AG09319 (cell line): ENCODE measurements around the gene DDN.

ENCODE experiments used
- DNase-seq: peaks from one replicate; pipeline ENCODE4 v3.0.0-alpha.2; 2010; ENCODE audit warnings: low read depth; ENCODE audit errors: extremely low read depth
- TF ChIP-seq, protein P1 (sequence below): IDR thresholded peaks from 2 replicates; pipeline ENCODE4 v1.5.1; 2011; ENCODE audit warnings: low read depth, mild to moderate bottlenecking, inconsistent platforms, low read length, moderate library complexity

The DDN gene

GRCh38 chr12:48957141-48958048 is 41.8 kb downstream of the DDN start, which contains the start of gene ARF3:
ARF3 (minus strand) TSS chr12:48957487; CDS start chr12:48941095, 16,392 bp downstream.
- TF ChIP-seq, protein P1, sequence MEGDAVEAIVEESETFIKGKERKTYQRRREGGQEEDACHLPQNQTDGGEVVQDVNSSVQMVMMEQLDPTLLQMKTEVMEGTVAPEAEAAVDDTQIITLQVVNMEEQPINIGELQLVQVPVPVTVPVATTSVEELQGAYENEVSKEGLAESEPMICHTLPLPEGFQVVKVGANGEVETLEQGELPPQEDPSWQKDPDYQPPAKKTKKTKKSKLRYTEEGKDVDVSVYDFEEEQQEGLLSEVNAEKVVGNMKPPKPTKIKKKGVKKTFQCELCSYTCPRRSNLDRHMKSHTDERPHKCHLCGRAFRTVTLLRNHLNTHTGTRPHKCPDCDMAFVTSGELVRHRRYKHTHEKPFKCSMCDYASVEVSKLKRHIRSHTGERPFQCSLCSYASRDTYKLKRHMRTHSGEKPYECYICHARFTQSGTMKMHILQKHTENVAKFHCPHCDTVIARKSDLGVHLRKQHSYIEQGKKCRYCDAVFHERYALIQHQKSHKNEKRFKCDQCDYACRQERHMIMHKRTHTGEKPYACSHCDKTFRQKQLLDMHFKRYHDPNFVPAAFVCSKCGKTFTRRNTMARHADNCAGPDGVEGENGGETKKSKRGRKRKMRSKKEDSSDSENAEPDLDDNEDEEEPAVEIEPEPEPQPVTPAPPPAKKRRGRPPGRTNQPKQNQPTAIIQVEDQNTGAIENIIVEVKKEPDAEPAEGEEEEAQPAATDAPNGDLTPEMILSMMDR: no peak
- DNase-seq: peak; percentile 81

DNA sequence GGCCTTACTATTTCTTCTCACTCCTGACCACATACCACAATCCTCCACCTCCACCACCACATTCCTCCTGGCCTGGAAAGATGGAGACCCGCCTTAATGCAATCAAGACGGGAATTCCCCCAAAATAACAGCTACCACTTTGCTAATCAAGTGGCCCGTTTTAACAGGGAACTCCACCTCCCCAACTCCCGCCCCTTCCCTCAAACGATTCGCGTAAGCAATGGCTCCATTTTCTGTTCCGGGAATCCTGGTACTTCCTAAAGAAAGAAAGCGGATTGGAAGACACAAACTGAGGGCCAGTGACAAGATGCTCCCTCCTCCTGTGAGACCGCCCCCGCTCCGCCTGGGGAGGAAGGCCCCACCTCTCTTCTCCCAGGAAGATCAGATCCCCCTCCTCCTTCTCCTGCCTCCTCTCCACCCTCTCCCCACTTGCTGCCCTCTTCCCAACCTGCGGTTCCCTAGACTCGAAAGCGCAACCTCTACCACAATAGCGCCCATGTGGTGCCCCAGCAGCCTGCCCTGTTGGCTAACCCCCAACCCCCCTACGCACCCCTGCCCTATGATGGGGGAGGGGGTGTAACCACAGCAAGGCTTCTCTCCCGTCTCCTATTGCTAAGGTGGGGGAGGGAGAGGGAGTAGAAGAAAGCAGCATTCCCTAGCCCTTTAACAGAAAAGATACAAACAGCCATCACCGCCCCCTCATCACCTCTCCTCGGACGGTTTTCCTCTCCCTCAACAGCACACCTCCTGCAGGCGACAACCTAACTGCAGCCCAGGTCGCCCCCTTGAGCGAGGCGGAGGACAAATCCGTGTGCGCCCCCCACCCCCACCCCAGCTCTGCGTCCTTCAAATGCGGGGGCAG is 42.7 kb downstream of the DDN start:
- TF ChIP-seq, protein P1: no peak
- DNase-seq: peak; percentile 87

- TF ChIP-seq, protein P1: no peak
- DNase-seq: no peak
These were observed 44.2 kb downstream of the DDN start for GRCh38 chr12:48954841-48955501.

GRCh38 chr12:48954061-48954460 is 45.1 kb downstream of the DDN start:
- TF ChIP-seq, protein P1: no peak
- no peak for DNase-seq

GRCh38 chr12:48952691-48953090 is 46.5 kb downstream of the DDN start:
- TF ChIP-seq, protein P1: no peak
- DNase-seq: no peak

DNA sequence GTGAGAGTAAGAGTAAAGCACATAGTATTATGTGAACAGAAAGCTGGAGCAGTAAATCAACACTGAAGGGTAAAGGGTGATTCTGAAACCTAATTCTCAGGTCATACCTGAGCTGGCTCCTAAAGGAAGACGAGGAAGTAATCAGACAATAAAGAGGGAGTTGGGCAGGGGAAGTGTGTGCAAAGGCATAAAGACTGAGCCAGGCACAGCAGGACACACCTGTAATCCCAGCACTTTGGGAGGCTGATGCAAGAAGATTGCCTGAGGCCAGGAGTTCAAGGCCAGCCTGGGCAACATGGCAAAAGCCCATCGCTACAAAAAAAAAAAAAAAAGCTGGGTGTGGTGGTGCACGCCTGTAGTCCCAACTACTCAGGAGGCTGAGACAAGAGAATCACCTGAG is 51.4 kb downstream of the DDN start:
- TF ChIP-seq, protein P1: no peak
- DNase-seq: no peak
